Neuronal stem cell (in vitro differentiated cells): ENCODE data around the gene PIP5K1C.
"Not testable (repeated sequence)": the region's sequence is repeated elsewhere in the genome, so short reads cannot be mapped to it uniquely, and the experiment has no call there.

Experiments used
- DNase-seq: peaks from one replicate; pipeline ENCODE4 v3.0.0-alpha.2; 2013; ENCODE audit warnings: low spot score
- H2AFZ ChIP-seq: one replicate; pipeline ENCODE4 v1.6.1; 2013; ENCODE audit warnings: mild to moderate bottlenecking, low read length, inconsistent platforms
- H2AK5ac ChIP-seq: 2 replicates; pipeline ENCODE4 v1.6.1; 2013; ENCODE audit warnings: low read depth, mild to moderate bottlenecking, inconsistent platforms, low read length, moderate library complexity, mixed read lengths
- H2BK120ac ChIP-seq: 2 replicates; pipeline ENCODE4 v1.6.1; 2013; ENCODE audit warnings: low read depth, mild to moderate bottlenecking, inconsistent platforms, low read length, moderate library complexity, mixed read lengths
- H2BK12ac ChIP-seq: one replicate; pipeline ENCODE4 v1.6.1; 2013; ENCODE audit warnings: low read length, inconsistent platforms
- H2BK15ac ChIP-seq: 2 replicates; pipeline ENCODE4 v1.6.1; 2013; ENCODE audit warnings: mild to moderate bottlenecking, low read length, inconsistent platforms, mixed read lengths
- H2BK5ac ChIP-seq: one replicate; pipeline ENCODE4 v1.6.1; 2013; ENCODE audit warnings: inconsistent platforms, mild to moderate bottlenecking, low read length, moderate library complexity
- H3K14ac ChIP-seq: one replicate; pipeline ENCODE4 v1.6.1; 2013; ENCODE audit warnings: low read length, inconsistent platforms
- H3K18ac ChIP-seq: 2 replicates; pipeline ENCODE4 v1.6.1; 2013; ENCODE audit warnings: low read length, inconsistent platforms
- H3K23ac ChIP-seq: 2 replicates; pipeline ENCODE4 v1.6.1; 2013; ENCODE audit warnings: low read depth, mild to moderate bottlenecking, mixed read lengths, low read length, inconsistent platforms; ENCODE audit not compliant: poor library complexity
- H3K27ac ChIP-seq: replicated peaks from 3 replicates; pipeline ENCODE4 v1.5.1; 2013; ENCODE audit warnings: low read length, inconsistent platforms
- H3K27me3 ChIP-seq, 3 experiments: 2 replicates each; pipeline ENCODE4 v1.6.1; 2013; ENCODE audit warnings: low read length in 3 of 3, mild to moderate bottlenecking in 2 of 3, inconsistent platforms in 1 of 3, low read depth in 1 of 3, mixed read lengths in 1 of 3, moderate library complexity in 1 of 3; ENCODE audit not compliant: control insufficient read depth in 3 of 3, insufficient read depth in 3 of 3
- H3K36me3 ChIP-seq, 2 donors: replicated peaks in 1 of 2; 2 replicates each; pipeline ENCODE4 v1.6.1; 2013; ENCODE audit warnings: low read length in 2 of 2; ENCODE audit not compliant: control insufficient read depth in 2 of 2, insufficient read depth in 2 of 2
- H3K4ac ChIP-seq: 2 replicates; pipeline ENCODE4 v1.6.1; 2013; ENCODE audit warnings: inconsistent platforms, mild to moderate bottlenecking, low read length, moderate library complexity
- H3K4me1 ChIP-seq, 2 donors: 1 replicate in 1 of 2; 2 replicates in 1 of 2; pipeline ENCODE4 v1.6.1; 2013; ENCODE audit warnings: low read length in 2 of 2, low read depth in 1 of 2; ENCODE audit not compliant: control insufficient read depth in 2 of 2, insufficient read depth in 1 of 2
- H3K4me2 ChIP-seq: one replicate; pipeline ENCODE4 v1.6.1; 2013; ENCODE audit warnings: mild to moderate bottlenecking, low read length, inconsistent platforms; ENCODE audit not compliant: insufficient read depth, poor library complexity, severe bottlenecking
- H3K4me3 ChIP-seq, 2 donors: 2 replicates each; pipeline ENCODE4 v1.5.1; 2013; ENCODE audit warnings: low read length in 2 of 2, mild to moderate bottlenecking in 2 of 2, inconsistent platforms in 1 of 2, moderate library complexity in 1 of 2
- H3K79me1 ChIP-seq: one replicate; pipeline ENCODE4 v1.6.1; 2013; ENCODE audit warnings: low read depth, mild to moderate bottlenecking, inconsistent platforms, low read length, moderate library complexity
- H3K9ac ChIP-seq: one replicate; pipeline ENCODE4 v1.6.1; 2013; ENCODE audit warnings: mild to moderate bottlenecking, low read depth, low read length, inconsistent platforms; ENCODE audit not compliant: poor library complexity
- H3K9me3 ChIP-seq, 2 donors: replicated peaks in 1 of 2; 2 replicates each; pipeline versions ENCODE3 to v1.6.1; 2013; ENCODE audit warnings: low read length in 2 of 2, mild to moderate bottlenecking in 2 of 2, inconsistent platforms in 1 of 2, low read depth in 1 of 2, mixed read lengths in 1 of 2, moderate library complexity in 1 of 2; ENCODE audit not compliant: control insufficient read depth in 2 of 2, insufficient read depth in 1 of 2
- H4K8ac ChIP-seq: one replicate; pipeline ENCODE4 v1.6.1; 2013; ENCODE audit warnings: low read depth, mild to moderate bottlenecking, inconsistent platforms, low read length, moderate library complexity
- H4K91ac ChIP-seq: one replicate; pipeline ENCODE4 v1.6.1; 2013; ENCODE audit warnings: low read length, low read depth, mild to moderate bottlenecking, inconsistent platforms; ENCODE audit not compliant: poor library complexity
- WGBS, 2 donors: extraction: QIAGEN DNeasy Blood & Tissue Kit; methylation state at CpG; one replicate each; pipeline ENCODE4 v1.1.7; 2013; ENCODE audit warnings: missing lambda C conversion rate in 2 of 2, mixed read lengths in 1 of 2; ENCODE audit not compliant: insufficient read length in 2 of 2, insufficient replicate concordance in 1 of 2; ENCODE audit errors: extremely low coverage in 2 of 2; 5-methylcytosine and 5-hydroxymethylcytosine counted together

PIP5K1C gene

GRCh38 chr19:3628766-3629165 is 71.5 kb downstream of the PIP5K1C start:
- no CpG with 5 or more reads among the region's 9 CpGs for WGBS, 2 donors
- H3K9me3 ChIP-seq, H3K27ac ChIP-seq, H3K14ac ChIP-seq, H2AK5ac ChIP-seq, H2BK5ac ChIP-seq, H2AFZ ChIP-seq, H2BK120ac ChIP-seq, H2BK15ac ChIP-seq, H3K27me3 ChIP-seq, H3K9ac ChIP-seq, H4K8ac ChIP-seq, H2BK12ac ChIP-seq, H4K91ac ChIP-seq, DNase-seq, H3K4me3 ChIP-seq, H3K4me1 ChIP-seq, H3K4ac ChIP-seq, H3K23ac ChIP-seq, H3K18ac ChIP-seq, H3K4me2 ChIP-seq: not testable (repeated sequence)
- Histone ChIP-seq H3K36me3 (peaks cover 8 to 25% of the 10 kb centered on the region in 2 donors), H3K79me1 (peaks cover 12% of the 10 kb centered on the region)

- H2BK120ac ChIP-seq, result no peak overlapping the region
- H3K27me3 ChIP-seq, result no peaks in the 10 kb centered on the region
- peak overlapping the region; percentile 18 to 65 for H3K4me3 ChIP-seq
- peak overlapping the region; percentile 27 for H3K27ac ChIP-seq
- WGBS, 2 donors, result no CpG with 5 or more reads among the region's 7 CpGs
- no peak overlapping the region for H3K4ac ChIP-seq
- peak overlapping the region; percentile 82 for H3K18ac ChIP-seq
- H3K4me2 ChIP-seq, result peak overlapping the region; percentile 51
- peak overlapping the region; percentile 80 for H2AK5ac ChIP-seq
- H2AFZ ChIP-seq, result peak overlapping the region; percentile 90
- no peak overlapping the region for H2BK15ac ChIP-seq
- no peak overlapping the region for H3K23ac ChIP-seq
- H3K9ac ChIP-seq, result no peak overlapping the region
- no peak overlapping the region for H4K8ac ChIP-seq
- DNase-seq, result no peak
- H3K79me1 ChIP-seq, result peaks cover 10% of the 10 kb centered on the region
- peaks cover 6 to 32% of the 10 kb centered on the region in 2 donors for H3K36me3 ChIP-seq
- H2BK5ac ChIP-seq, result no peak overlapping the region
- peak overlapping the region; percentile 19 for H2BK12ac ChIP-seq
- H3K14ac ChIP-seq, result peak overlapping the region; percentile 79
- peaks cover 2 to 6% of the 10 kb centered on the region in 2 donors for H3K4me1 ChIP-seq
- peaks cover 0 to 2% of the 10 kb centered on the region in 2 donors for H3K9me3 ChIP-seq
- no peak overlapping the region for H4K91ac ChIP-seq
These were observed 72.9 kb downstream of the PIP5K1C start for GRCh38 chr19:3627351-3627723.

- Histone ChIP-seq H2BK120ac (peak within 1 kb of the TSS; percentile 84), H3K27ac (peak within 1 kb of the TSS; percentile 80), H2BK12ac (peak within 1 kb of the TSS; percentile 19), H3K79me1 (peaks cover 11% of the 10 kb centered on the region), H4K91ac (peak within 1 kb of the TSS; percentile 50), H2BK15ac (no peak within 1 kb of the TSS), H3K4me2 (peak within 1 kb of the TSS; percentile 84), H3K14ac (peak within 1 kb of the TSS; percentile 79), H3K9me3 (peaks cover 0 to 2% of the 10 kb centered on the region in 2 donors), H3K4me1 (peaks cover 2 to 6% of the 10 kb centered on the region in 2 donors), H2AFZ (peak within 1 kb of the TSS; percentile 90), H3K4me3 (peak within 1 kb of the TSS; percentile 86 to 95), H3K4ac (no peak within 1 kb of the TSS), H3K18ac (peak within 1 kb of the TSS; percentile 99), H4K8ac (no peak within 1 kb of the TSS), H3K36me3 (peaks cover 3 to 31% of the 10 kb centered on the region in 2 donors), H2BK5ac (peak within 1 kb of the TSS; percentile 89), H3K9ac (peak within 1 kb of the TSS; percentile 97), H2AK5ac (peak within 1 kb of the TSS; percentile 80), H3K27me3 (no peaks in the 10 kb centered on the region), H3K23ac (peak within 1 kb of the TSS; percentile 97)
- WGBS, 2 donors, result no CpG with 5 or more reads among the region's 80 CpGs
- DNase-seq, result peak; percentile 97
These were observed 73.6 kb downstream of the PIP5K1C start, which contains the start of gene CACTIN for GRCh38 chr19:3626473-3627350. TSS of gene CACTIN (minus strand) at chr19:3626790. CDS start at chr19:3626762, 28 bp downstream.

- Histone ChIP-seq H3K14ac (no peak overlapping the region), H2BK120ac (no peak overlapping the region), H3K9ac (peak overlapping the region; percentile 95), H2BK12ac (no peak overlapping the region), H3K79me1 (peaks cover 11% of the 10 kb centered on the region), H3K27ac (no peak overlapping the region), H3K36me3 (peaks cover 0 to 28% of the 10 kb centered on the region in 2 donors), H2AK5ac (no peak overlapping the region), H4K8ac (no peak overlapping the region), H2AFZ (peak overlapping the region; percentile 90), H3K4me1 (peaks cover 2 to 6% of the 10 kb centered on the region in 2 donors), H2BK15ac (no peak overlapping the region), H3K4me3 (peak overlapping the region; percentile 86 to 95), H3K9me3 (peaks cover 0 to 2% of the 10 kb centered on the region in 2 donors), H3K4ac (no peak overlapping the region), H4K91ac (no peak overlapping the region), H3K23ac (no peak overlapping the region), H3K27me3 (no peaks in the 10 kb centered on the region), H2BK5ac (peak overlapping the region; percentile 89), H3K18ac (no peak overlapping the region), H3K4me2 (peak overlapping the region; percentile 84)
- WGBS, 2 donors, result no CpG with 5 or more reads among the region's 21 CpGs
- DNase-seq, result no peak
These were observed 74.2 kb downstream of the PIP5K1C start for GRCh38 chr19:3625996-3626472.
